ENCODE measurements around the gene ID3. TPM values are rescaled to one million over a fixed set of nuclear protein-coding genes. Genes with fewer than 3 reads are reported as not detected.

Gene ID3
- total RNA-seq, 1 experiment from 2014 or later = 39.6 TPM

- CTCF ChIA-PET = interaction anchor here (0.7 kb wide), 1 partner anchor 26 kb away, joined by 3 read pairs; no protein-coding TSS in a partner anchor
- Histone ChIP-seq H3K27me3 (ENCODE audit: control insufficient read depth, insufficient read depth, low read length) (no peaks in the 10 kb centered on the region), H3K9me3 (ENCODE audit: control insufficient read depth, insufficient read depth, low read depth, low read length) (no peaks in the 10 kb centered on the region), H3K4me1 (ENCODE audit: control insufficient read depth, insufficient read depth, low read length) (peaks cover 5% of the 10 kb centered on the region), H3K27ac (ENCODE audit: low read length) (no peak overlapping the region), H3K4me3 (ENCODE audit: low read depth in 2 of 2, low read length in 2 of 2) (no peak overlapping the region), H3K36me3 (ENCODE audit: control insufficient read depth, insufficient read depth, low read length) (no peaks in the 10 kb centered on the region)
- ATAC-seq (no peak), DNase-seq (ENCODE audit: low read depth, low spot score) (no peak)
- intact Hi-C loops (cut with micrococcal nuclease; ENCODE audit: unreplicated experiment) = no loop called here
- in situ Hi-C loops (cut with HindIII; ENCODE audit: low pct_unique_long_range_greater_than_20kb, low sequenced_read_pairs) = no loop called here
- TF ChIP-seq POLR2AphosphoS5 (IDR thresholded peaks at IDR 0.05; ENCODE audit: low read depth, low read length) = no peak
- TF ChIP-seq CTCF (IDR thresholded peaks at IDR 0.05) = no peak
- no peak for TF ChIP-seq TCF7L2 (IDR thresholded peaks at IDR 0.05; ENCODE audit: low read depth, low read length)
- TF ChIP-seq SIN3A (IDR thresholded peaks at IDR 0.05; ENCODE audit: borderline replicate concordance, insufficient read depth, low read depth, low read length) = no peak
- no peak for TF ChIP-seq REST (IDR thresholded peaks at IDR 0.05; ENCODE audit: insufficient read depth in 1 of 2, low read depth in 2 of 2, low read length in 1 of 2)
- BruUV-seq (replicated peaks) = no TSS peak
- POLR2A ChIA-PET = no interaction called here
Measured at GRCh38 chr1:23522244-23522982, 36.9 kb downstream of the ID3 start.

GRCh38 chr1:23521588-23521987 lies 37.7 kb downstream of the ID3 start:
- Histone ChIP-seq H3K4me1 (ENCODE audit: control insufficient read depth, insufficient read depth, low read length) (peaks cover 5% of the 10 kb centered on the region; the same call in 1 of the 2 replicates), H3K27ac (ENCODE audit: low read length) (no peak overlapping the region), H3K9me3 (ENCODE audit: control insufficient read depth, insufficient read depth, low read depth, low read length) (no peaks in the 10 kb centered on the region), H3K4me3 (ENCODE audit: low read depth in 2 of 2, low read length in 2 of 2) (no peak overlapping the region), H3K27me3 (ENCODE audit: control insufficient read depth, insufficient read depth, low read length) (no peaks in the 10 kb centered on the region), H3K36me3 (ENCODE audit: control insufficient read depth, insufficient read depth, low read length) (no peaks in the 10 kb centered on the region)
- in situ Hi-C loops (cut with HindIII; ENCODE audit: low pct_unique_long_range_greater_than_20kb, low sequenced_read_pairs) = no loop called here
- DNase-seq (ENCODE audit: low read depth, low spot score) (no peak), ATAC-seq (peak; percentile 49; the same call in 1 of the 2 replicates)
- ChIA-PET POLR2A (no interaction called here), CTCF (no interaction called here)
- intact Hi-C loops (cut with micrococcal nuclease; ENCODE audit: unreplicated experiment) = no loop called here
- no TSS peak for BruUV-seq (replicated peaks)
- TF ChIP-seq TCF7L2 (IDR thresholded peaks at IDR 0.05; ENCODE audit: low read depth, low read length) (no peak), REST (IDR thresholded peaks at IDR 0.05; ENCODE audit: insufficient read depth in 1 of 2, low read depth in 2 of 2, low read length in 1 of 2) (no peak), CTCF (IDR thresholded peaks at IDR 0.05) (no peak), SIN3A (IDR thresholded peaks at IDR 0.05; ENCODE audit: borderline replicate concordance, insufficient read depth, low read depth, low read length) (no peak), POLR2AphosphoS5 (IDR thresholded peaks at IDR 0.05; ENCODE audit: low read depth, low read length) (no peak)

Data from Panc1 (cell line).